HL-60 (cell line): ENCODE results near the gene ARSG. TPM values are rescaled to one million over a fixed set of nuclear protein-coding genes. Genes with fewer than 3 reads are reported as not detected.

ENCODE experiments used
- DNase-seq, 2 experiments: peaks; one replicate each; pipeline ENCODE4 v3.0.0-alpha.2; 2010 to 2020; ENCODE audit warnings: low read depth in 1 of 2, low spot score in 1 of 2
- H3K27ac ChIP-seq: fragments of 250-450 bp; sonication (Bioruptor Pico); replicated peaks from 2 replicates; pipeline ENCODE4 v1.5.1; 2020; ENCODE audit warnings: mild to moderate bottlenecking, moderate library complexity
- H3K27me3 ChIP-seq: fragments of 250-450 bp; sonication (Bioruptor Pico); 2 replicates; pipeline ENCODE4 v1.5.1; 2021; ENCODE audit warnings: mild to moderate bottlenecking, moderate library complexity; ENCODE audit not compliant: insufficient read depth, poor library complexity, severe bottlenecking
- H3K4me3 ChIP-seq: replicated peaks from 2 replicates; pipeline ENCODE4 v1.5.1; 2011; ENCODE audit warnings: mild to moderate bottlenecking, control low read depth, low read length; ENCODE audit not compliant: insufficient read depth
- GABPA ChIP-seq: IDR thresholded peaks from 2 replicates; pipeline ENCODE4 v1.6.1; 2012; ENCODE audit warnings: low read depth
- POLR2AphosphoS5 ChIP-seq: IDR thresholded peaks from 2 replicates; pipeline ENCODE4 v1.6.1; 2012; ENCODE audit warnings: low read depth
- SPI1 ChIP-seq: IDR thresholded peaks from 2 replicates; pipeline ENCODE4 v1.6.1; 2012; ENCODE audit warnings: low read depth, mild to moderate bottlenecking, borderline replicate concordance
- microRNA-seq: library from miRNA; unstranded; fragments of <30 nt; microRNA quantifications from one replicate; pipeline ENCODE4, GENCODE V29; 2018
- TF ChIP-seq, protein P1 (sequence below): IDR thresholded peaks from 2 replicates; pipeline ENCODE4 v1.6.1; 2012; ENCODE audit warnings: low read depth; ENCODE audit not compliant: insufficient replicate concordance
- TF ChIP-seq, protein P2 (sequence below): IDR thresholded peaks from one replicate; pipeline ENCODE4 v1.5.1; 2011; ENCODE audit warnings: low read length, control low read depth, inconsistent platforms; ENCODE audit not compliant: insufficient read depth

Gene ARSG

DNA sequence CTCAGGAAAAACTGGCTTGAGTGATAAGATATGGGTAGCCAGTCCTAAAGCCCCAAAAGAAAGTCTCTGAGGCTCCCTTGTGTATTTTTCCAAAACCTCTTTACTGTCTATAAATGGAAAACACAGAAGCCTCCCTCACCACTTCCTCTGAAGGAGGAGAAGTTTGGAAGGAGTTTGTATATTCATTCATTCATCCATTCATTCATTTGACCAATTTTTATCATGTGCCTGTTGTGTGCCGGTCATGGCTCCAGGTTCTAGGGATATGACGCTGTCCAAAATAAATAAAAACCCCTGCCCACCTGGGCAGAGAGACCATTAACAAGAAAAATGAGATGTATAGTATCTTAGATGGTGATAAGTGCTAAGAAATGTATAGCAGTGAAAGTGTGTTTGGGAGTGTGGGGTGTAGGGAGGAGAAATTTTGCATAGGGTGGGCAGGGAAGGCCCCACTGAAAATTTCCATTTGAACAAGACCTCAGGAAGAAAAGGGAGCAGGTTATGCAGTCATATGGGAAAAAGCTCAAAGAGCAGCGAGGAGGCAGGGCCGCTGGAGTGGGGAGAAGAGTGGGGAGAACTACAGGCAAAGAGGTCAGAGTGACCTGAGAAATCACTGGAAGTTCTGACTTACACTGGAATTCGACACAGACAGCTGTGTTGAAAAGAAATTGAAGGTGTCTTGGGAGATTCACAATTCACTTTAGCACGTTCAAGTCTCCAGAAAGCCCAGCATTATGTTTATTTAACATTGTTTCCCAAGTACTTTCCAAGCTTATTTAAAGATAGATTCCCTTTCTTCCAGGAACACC lies 172.1 kb downstream of the ARSG start:
- Histone ChIP-seq H3K4me3 (no peak overlapping the region), H3K27me3 (no peaks in the 10 kb centered on the region), H3K27ac (no peak overlapping the region)
- TF ChIP-seq, protein P1, sequence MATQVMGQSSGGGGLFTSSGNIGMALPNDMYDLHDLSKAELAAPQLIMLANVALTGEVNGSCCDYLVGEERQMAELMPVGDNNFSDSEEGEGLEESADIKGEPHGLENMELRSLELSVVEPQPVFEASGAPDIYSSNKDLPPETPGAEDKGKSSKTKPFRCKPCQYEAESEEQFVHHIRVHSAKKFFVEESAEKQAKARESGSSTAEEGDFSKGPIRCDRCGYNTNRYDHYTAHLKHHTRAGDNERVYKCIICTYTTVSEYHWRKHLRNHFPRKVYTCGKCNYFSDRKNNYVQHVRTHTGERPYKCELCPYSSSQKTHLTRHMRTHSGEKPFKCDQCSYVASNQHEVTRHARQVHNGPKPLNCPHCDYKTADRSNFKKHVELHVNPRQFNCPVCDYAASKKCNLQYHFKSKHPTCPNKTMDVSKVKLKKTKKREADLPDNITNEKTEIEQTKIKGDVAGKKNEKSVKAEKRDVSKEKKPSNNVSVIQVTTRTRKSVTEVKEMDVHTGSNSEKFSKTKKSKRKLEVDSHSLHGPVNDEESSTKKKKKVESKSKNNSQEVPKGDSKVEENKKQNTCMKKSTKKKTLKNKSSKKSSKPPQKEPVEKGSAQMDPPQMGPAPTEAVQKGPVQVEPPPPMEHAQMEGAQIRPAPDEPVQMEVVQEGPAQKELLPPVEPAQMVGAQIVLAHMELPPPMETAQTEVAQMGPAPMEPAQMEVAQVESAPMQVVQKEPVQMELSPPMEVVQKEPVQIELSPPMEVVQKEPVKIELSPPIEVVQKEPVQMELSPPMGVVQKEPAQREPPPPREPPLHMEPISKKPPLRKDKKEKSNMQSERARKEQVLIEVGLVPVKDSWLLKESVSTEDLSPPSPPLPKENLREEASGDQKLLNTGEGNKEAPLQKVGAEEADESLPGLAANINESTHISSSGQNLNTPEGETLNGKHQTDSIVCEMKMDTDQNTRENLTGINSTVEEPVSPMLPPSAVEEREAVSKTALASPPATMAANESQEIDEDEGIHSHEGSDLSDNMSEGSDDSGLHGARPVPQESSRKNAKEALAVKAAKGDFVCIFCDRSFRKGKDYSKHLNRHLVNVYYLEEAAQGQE, result no peak
- no peak for TF ChIP-seq SPI1
- TF ChIP-seq, protein P2, sequence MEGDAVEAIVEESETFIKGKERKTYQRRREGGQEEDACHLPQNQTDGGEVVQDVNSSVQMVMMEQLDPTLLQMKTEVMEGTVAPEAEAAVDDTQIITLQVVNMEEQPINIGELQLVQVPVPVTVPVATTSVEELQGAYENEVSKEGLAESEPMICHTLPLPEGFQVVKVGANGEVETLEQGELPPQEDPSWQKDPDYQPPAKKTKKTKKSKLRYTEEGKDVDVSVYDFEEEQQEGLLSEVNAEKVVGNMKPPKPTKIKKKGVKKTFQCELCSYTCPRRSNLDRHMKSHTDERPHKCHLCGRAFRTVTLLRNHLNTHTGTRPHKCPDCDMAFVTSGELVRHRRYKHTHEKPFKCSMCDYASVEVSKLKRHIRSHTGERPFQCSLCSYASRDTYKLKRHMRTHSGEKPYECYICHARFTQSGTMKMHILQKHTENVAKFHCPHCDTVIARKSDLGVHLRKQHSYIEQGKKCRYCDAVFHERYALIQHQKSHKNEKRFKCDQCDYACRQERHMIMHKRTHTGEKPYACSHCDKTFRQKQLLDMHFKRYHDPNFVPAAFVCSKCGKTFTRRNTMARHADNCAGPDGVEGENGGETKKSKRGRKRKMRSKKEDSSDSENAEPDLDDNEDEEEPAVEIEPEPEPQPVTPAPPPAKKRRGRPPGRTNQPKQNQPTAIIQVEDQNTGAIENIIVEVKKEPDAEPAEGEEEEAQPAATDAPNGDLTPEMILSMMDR, result no peak
- no peak for TF ChIP-seq POLR2AphosphoS5
- TF ChIP-seq GABPA, result no peak
- no peak for DNase-seq

DNA sequence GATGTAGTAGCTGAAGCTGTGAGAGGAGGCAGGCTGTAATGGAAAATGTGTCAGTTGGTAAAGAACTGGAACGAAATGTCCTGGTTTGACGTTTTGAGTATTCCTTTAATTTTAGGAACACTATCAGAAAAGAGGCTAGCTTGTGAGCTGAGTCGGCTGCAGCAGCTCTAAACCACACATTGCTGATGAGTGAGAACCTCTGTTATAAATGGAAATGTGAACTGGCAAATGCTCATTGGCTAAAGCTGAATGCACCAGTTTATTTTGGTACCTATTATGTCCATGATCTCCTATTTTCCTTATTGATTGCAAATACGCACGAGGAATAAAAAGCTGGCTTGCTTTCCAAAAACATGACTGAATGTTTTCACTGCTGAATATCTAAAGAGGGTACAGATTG lies 177.0 kb downstream of the ARSG start:
- DNase-seq, result no peak
- H3K27ac ChIP-seq, result no peak overlapping the region
- TF ChIP-seq GABPA, result no peak
- TF ChIP-seq, protein P2, result no peak
- TF ChIP-seq SPI1, result no peak
- TF ChIP-seq, protein P1, result no peak
- no peak for TF ChIP-seq POLR2AphosphoS5
- no peaks in the 10 kb centered on the region for H3K27me3 ChIP-seq
- H3K4me3 ChIP-seq, result no peak overlapping the region

DNA sequence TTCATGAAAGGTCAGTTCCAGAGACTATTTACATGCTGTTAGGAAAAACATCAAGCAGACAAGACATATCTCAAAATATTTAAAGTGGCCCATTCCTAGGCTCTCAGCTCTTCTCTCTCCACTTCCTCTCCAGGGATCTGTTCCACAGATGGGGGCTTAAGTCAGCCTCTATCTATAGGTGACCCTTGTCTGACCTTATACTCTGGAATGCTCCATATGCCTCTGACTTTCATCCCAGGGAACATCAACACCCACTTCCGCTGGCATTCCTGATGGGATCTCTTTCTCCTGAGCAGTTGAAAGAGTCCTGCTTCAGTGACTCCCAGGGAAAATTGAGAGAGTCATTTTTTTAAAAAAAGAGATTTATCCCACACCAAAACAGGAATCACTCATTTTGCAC lies 177.5 kb downstream of the ARSG start:
- no peaks in the 10 kb centered on the region for H3K27me3 ChIP-seq
- no peak overlapping the region for H3K4me3 ChIP-seq
- TF ChIP-seq, protein P2, result no peak
- peak; percentile 19; the same call in 1 of the 2 replicates for TF ChIP-seq SPI1
- no peak overlapping the region for H3K27ac ChIP-seq
- DNase-seq, result no peak

Small RNAs within 50 kb of the gene (microRNA-seq; reads per million reads assigned to microRNA genes)
- not detected for gene MIR635
